ENCODE data around the gene LSM10. TPM values are rescaled to one million over a fixed set of nuclear protein-coding genes. Genes with fewer than 3 reads are reported as not detected.

Gene LSM10
- total RNA-seq, 1 donor from 2014 or later, result 45.7 TPM

DNA sequence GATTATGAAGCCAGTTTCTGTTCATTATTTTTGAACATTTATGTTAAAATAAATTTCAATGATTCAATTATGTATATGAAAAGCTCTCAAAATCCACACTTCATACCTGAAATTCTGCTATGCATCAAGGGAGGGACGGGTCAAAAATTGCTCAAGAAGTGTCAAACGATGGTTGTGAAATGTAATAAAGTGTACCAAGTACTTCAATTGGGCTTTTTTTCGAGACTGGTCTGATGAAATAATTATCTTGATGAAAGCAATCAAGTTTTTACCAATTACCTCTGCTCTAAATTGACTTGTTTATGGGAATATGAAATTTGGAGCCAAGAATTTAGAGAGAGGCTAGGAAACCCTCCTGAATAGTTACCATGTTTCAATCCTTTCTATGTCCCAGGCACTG lies 44.6 kb upstream of the LSM10 start:
- H3K4me3 Mint-ChIP-seq (ENCODE audit: unreplicated experiment), result no peak overlapping the region
- H3K27ac Mint-ChIP-seq (ENCODE audit: unreplicated experiment), result no peak overlapping the region
- no peaks in the 10 kb centered on the region for H3K4me1 Mint-ChIP-seq (ENCODE audit: low read depth)
- no peaks in the 10 kb centered on the region for H3K9me3 Mint-ChIP-seq (ENCODE audit: low read depth)
- no peaks in the 10 kb centered on the region for H3K27me3 Mint-ChIP-seq (ENCODE audit: low read depth)
- TF ChIP-seq, protein P1, sequence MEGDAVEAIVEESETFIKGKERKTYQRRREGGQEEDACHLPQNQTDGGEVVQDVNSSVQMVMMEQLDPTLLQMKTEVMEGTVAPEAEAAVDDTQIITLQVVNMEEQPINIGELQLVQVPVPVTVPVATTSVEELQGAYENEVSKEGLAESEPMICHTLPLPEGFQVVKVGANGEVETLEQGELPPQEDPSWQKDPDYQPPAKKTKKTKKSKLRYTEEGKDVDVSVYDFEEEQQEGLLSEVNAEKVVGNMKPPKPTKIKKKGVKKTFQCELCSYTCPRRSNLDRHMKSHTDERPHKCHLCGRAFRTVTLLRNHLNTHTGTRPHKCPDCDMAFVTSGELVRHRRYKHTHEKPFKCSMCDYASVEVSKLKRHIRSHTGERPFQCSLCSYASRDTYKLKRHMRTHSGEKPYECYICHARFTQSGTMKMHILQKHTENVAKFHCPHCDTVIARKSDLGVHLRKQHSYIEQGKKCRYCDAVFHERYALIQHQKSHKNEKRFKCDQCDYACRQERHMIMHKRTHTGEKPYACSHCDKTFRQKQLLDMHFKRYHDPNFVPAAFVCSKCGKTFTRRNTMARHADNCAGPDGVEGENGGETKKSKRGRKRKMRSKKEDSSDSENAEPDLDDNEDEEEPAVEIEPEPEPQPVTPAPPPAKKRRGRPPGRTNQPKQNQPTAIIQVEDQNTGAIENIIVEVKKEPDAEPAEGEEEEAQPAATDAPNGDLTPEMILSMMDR (IDR thresholded peaks at IDR 0.05), result no peak
- H3K36me3 Mint-ChIP-seq (ENCODE audit: low read depth), result peaks cover 3% of the 10 kb centered on the region
- DNase-seq (ENCODE audit: low spot score), result no peak

DNA sequence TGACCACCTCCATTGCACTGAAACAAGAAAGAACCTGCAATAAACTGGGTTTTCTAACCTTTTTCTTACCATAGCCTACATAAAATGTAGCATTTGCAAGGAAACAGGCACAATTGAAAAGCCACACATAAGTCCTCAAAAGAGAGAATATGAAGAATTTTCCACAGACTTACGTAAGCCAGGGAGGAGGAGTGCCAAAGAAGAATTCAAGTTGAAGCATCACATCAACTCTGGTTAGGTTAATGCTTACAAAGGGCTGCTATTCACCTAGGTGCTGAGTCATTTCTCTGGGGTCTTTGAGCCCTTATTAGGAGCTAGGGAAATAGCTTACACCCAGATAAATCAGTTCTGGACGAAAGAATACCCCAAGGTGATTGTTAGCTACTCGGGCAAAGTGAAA lies 42.9 kb upstream of the LSM10 start:
- H3K27me3 Mint-ChIP-seq (ENCODE audit: low read depth), result no peaks in the 10 kb centered on the region
- no peaks in the 10 kb centered on the region for H3K9me3 Mint-ChIP-seq (ENCODE audit: low read depth)
- peaks cover 7% of the 10 kb centered on the region for H3K36me3 Mint-ChIP-seq (ENCODE audit: low read depth)
- H3K27ac Mint-ChIP-seq (ENCODE audit: unreplicated experiment), result no peak overlapping the region
- peaks cover 3% of the 10 kb centered on the region for H3K4me1 Mint-ChIP-seq (ENCODE audit: low read depth)
- TF ChIP-seq, protein P1 (IDR thresholded peaks at IDR 0.05), result no peak
- DNase-seq (ENCODE audit: low spot score), result no peak
- H3K4me3 Mint-ChIP-seq (ENCODE audit: unreplicated experiment), result no peak overlapping the region

DNA sequence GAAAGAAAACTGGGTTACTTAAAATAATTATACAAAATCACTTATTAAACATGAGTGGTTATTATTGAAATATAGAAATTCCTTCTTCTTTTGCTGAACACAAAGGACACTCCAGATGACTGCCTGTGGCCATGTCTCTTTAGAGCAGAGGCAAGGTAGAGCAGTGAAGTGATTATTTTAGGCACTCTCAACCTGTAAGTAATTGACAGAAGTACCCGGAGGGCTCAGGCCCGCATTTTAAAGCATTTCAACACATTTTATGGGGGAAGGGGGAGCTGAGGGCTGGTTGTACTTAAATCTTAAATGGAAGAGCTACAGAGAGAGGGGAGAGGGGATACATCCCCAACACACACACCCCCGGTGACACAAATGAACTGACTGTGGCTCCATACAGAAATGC lies 42.3 kb upstream of the LSM10 start:
- Mint-ChIP-seq H3K36me3 (ENCODE audit: low read depth) (peaks cover 7% of the 10 kb centered on the region), H3K4me3 (ENCODE audit: unreplicated experiment) (no peak overlapping the region), H3K27ac (ENCODE audit: unreplicated experiment) (no peak overlapping the region), H3K27me3 (ENCODE audit: low read depth) (no peaks in the 10 kb centered on the region), H3K9me3 (ENCODE audit: low read depth) (no peaks in the 10 kb centered on the region), H3K4me1 (ENCODE audit: low read depth) (peaks cover 3% of the 10 kb centered on the region)
- TF ChIP-seq, protein P1 (IDR thresholded peaks at IDR 0.05), result no peak
- no peak for DNase-seq (ENCODE audit: low spot score)

DNA sequence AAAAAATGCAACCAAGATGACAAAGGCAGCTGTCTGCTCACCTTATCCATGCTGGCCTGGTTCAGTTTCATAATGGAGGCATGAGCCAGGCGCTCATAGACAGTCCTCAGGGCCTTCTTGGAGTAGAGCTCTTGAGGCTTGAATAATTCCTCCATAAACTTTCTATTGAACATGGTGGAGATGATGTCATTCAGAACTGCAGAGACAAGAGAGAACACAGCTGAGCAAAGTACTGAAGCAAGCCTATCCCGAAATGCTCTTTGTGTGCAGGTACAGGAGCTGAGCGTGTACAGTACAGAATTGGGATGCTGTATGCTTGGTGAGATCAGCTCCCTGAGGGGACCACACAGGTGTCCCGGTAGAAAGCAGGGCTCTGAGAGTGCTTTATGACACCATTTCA lies 41.0 kb upstream of the LSM10 start:
- TF ChIP-seq, protein P1 (IDR thresholded peaks at IDR 0.05), result no peak
- Mint-ChIP-seq H3K27ac (ENCODE audit: unreplicated experiment) (no peak overlapping the region), H3K36me3 (ENCODE audit: low read depth) (peaks cover 7% of the 10 kb centered on the region), H3K9me3 (ENCODE audit: low read depth) (no peaks in the 10 kb centered on the region), H3K4me3 (ENCODE audit: unreplicated experiment) (no peak overlapping the region), H3K27me3 (ENCODE audit: low read depth) (no peaks in the 10 kb centered on the region), H3K4me1 (ENCODE audit: low read depth) (peaks cover 3% of the 10 kb centered on the region)
- DNase-seq (ENCODE audit: low spot score), result no peak

DNA sequence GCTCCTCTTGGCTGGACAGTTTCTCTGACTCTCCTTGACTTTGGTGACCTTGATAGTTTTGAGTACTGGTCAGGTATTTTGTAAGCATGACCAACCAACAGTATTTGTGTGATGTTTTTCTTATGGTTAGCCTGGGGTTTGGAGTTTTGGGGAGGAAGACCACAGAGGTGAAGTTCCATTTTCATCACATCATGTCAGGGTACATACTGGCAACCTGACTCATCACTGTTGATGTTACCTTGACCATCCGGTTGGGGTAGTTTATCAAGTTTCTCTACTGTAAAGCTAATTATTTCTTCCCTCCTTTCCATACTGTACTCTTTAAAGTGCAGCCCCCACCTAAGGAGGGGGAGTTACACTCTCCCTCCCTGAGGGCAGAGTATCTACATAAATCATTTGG lies 39.1 kb upstream of the LSM10 start:
- H3K36me3 Mint-ChIP-seq (ENCODE audit: low read depth), result peaks cover 7% of the 10 kb centered on the region
- no peaks in the 10 kb centered on the region for H3K27me3 Mint-ChIP-seq (ENCODE audit: low read depth)
- peaks cover 11% of the 10 kb centered on the region for H3K4me1 Mint-ChIP-seq (ENCODE audit: low read depth)
- TF ChIP-seq, protein P1 (IDR thresholded peaks at IDR 0.05), result no peak
- H3K27ac Mint-ChIP-seq (ENCODE audit: unreplicated experiment), result no peak overlapping the region
- no peaks in the 10 kb centered on the region for H3K9me3 Mint-ChIP-seq (ENCODE audit: low read depth)
- DNase-seq (ENCODE audit: low spot score), result no peak
- H3K4me3 Mint-ChIP-seq (ENCODE audit: unreplicated experiment), result no peak overlapping the region
